Omental fat pad (tissue), 4 donors: Measurements from ENCODE around the gene PDGFC. TPM values are rescaled to one million over a fixed set of nuclear protein-coding genes. Genes with fewer than 3 reads are reported as not detected.

Experiments
- ATAC-seq: fragments of 150-250 bp; one replicate; pipeline ENCODE4 v1.9.1; 2016; ENCODE audit warnings: mild to moderate bottlenecking, moderate library complexity; ENCODE audit not compliant: low FRiP score
- DNase-seq: peaks from one replicate; pipeline ENCODE4 v3.0.0-alpha.2; 2019; ENCODE audit warnings: low spot score
- CTCF ChIP-seq, 3 donors: fragments of 450-650 bp; IDR thresholded peaks; one replicate each; pipeline ENCODE4 v1.5.1; 2016 to 2017; ENCODE audit warnings: antibody characterized with exemption in 3 of 3, mild to moderate bottlenecking in 3 of 3, moderate library complexity in 2 of 3
- total RNA-seq, 4 donors: library from RNA; depleted of rRNA; stranded (reverse); fragments of >200 nt; gene quantifications; one replicate each; pipeline ENCODE4 v1.1.0, GENCODE V29; 2016

Gene PDGFC
- total RNA-seq, 4 donors from 2014 or later = 22.5 to 38.2 (median 33.1) TPM

- TF ChIP-seq CTCF (IDR thresholded peaks at IDR 0.05) = no peak
- no peak for ATAC-seq
Measured at GRCh38 chr4:156792462-156793085, 179.0 kb downstream of the PDGFC start.

GRCh38 chr4:156790866-156791265, 180.7 kb downstream of the PDGFC start:
- no peak for ATAC-seq
- no peak for TF ChIP-seq CTCF (IDR thresholded peaks at IDR 0.05)
- no peak for DNase-seq

More at GRCh38 chr4:156792462-156793085, 179.0 kb downstream of the PDGFC start:
- no peak for DNase-seq

GRCh38 chr4:156788782-156789181, 182.8 kb downstream of the PDGFC start:
- TF ChIP-seq CTCF (IDR thresholded peaks at IDR 0.05) = no peak
- ATAC-seq = no peak
- DNase-seq = no peak

- TF ChIP-seq CTCF (IDR thresholded peaks at IDR 0.05) = no peak
- no peak for DNase-seq
- no peak for ATAC-seq
Measured at GRCh38 chr4:156786713-156787112, 184.9 kb downstream of the PDGFC start.

- ATAC-seq = no peak
- no peak for TF ChIP-seq CTCF (IDR thresholded peaks at IDR 0.05)
- no peak for DNase-seq
Measured at GRCh38 chr4:156784970-156785369, 186.6 kb downstream of the PDGFC start.

- ATAC-seq = no peak
- DNase-seq = no peak
- TF ChIP-seq CTCF (IDR thresholded peaks at IDR 0.05) = no peak
Measured at GRCh38 chr4:156783966-156784365, 187.6 kb downstream of the PDGFC start.

- ATAC-seq (no peak), DNase-seq (no peak)
Measured at GRCh38 chr4:156782491-156782890, 189.1 kb downstream of the PDGFC start.

More at GRCh38 chr4:156782491-156782890, 189.1 kb downstream of the PDGFC start:
- no peak for TF ChIP-seq CTCF (IDR thresholded peaks at IDR 0.05)
